ENCODE results near the gene PPFIA3.

DNA sequence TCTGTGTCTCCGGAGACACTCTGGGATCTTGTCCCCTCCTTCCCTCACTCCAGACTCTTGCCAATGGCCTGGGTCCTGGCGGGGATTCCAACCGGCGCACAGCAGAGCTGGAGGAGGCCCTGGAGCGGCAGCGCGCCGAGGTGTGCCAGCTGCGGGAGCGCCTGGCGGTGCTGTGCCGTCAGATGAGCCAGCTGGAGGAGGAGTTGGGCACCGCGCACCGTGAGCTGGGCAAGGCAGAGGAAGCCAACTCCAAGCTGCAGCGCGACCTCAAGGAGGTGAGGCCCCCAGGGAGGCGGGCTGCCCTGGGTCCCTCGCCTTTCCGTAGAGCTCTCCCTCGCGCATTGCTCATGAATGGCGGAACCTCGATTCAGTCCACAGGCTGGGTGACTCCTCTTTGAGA, 11.0 kb downstream of the PPFIA3 start:
- TF ChIP-seq, protein P1, sequence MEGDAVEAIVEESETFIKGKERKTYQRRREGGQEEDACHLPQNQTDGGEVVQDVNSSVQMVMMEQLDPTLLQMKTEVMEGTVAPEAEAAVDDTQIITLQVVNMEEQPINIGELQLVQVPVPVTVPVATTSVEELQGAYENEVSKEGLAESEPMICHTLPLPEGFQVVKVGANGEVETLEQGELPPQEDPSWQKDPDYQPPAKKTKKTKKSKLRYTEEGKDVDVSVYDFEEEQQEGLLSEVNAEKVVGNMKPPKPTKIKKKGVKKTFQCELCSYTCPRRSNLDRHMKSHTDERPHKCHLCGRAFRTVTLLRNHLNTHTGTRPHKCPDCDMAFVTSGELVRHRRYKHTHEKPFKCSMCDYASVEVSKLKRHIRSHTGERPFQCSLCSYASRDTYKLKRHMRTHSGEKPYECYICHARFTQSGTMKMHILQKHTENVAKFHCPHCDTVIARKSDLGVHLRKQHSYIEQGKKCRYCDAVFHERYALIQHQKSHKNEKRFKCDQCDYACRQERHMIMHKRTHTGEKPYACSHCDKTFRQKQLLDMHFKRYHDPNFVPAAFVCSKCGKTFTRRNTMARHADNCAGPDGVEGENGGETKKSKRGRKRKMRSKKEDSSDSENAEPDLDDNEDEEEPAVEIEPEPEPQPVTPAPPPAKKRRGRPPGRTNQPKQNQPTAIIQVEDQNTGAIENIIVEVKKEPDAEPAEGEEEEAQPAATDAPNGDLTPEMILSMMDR (IDR thresholded peaks at IDR 0.05): no peak
- TF ChIP-seq POLR2A (IDR thresholded peaks at IDR 0.05): no peak
- TF ChIP-seq EP300 (IDR thresholded peaks at IDR 0.05): no peak

Measured in tibial nerve (tissue), 4 donors.